Measurements from ENCODE around the gene PDIA4.

- TF ChIP-seq CTCF (IDR thresholded peaks at IDR 0.05) (no peak), POLR2A (IDR thresholded peaks at IDR 0.05) (no peak), EP300 (IDR thresholded peaks at IDR 0.05) (no peak)
Observed at GRCh38 chr7:148963583-148964482, 64.5 kb downstream of the PDIA4 start.
